Measurements from ENCODE around the gene MGAT4A.

MGAT4A gene

DNA sequence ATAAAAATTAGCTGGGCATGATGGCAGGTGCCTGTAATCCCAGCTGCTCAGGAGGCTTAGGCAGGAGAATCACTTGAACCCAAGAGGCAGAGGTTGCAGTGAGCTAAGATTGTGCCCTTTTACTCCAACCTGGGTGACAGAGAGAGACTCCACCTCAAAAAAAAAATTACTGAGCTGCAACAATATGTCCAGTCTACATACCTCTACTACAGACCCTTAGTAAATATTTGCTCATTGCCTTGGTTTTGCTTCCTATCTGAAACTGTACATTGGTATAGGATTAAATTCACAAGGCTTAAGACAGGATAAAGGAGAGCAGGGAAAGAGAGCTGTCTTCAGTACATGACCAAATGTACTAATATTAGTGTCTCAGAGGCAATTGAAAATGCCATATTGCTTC is 8.1 kb upstream of the MGAT4A start:
- no peak for DNase-seq
- TF ChIP-seq, protein P1, sequence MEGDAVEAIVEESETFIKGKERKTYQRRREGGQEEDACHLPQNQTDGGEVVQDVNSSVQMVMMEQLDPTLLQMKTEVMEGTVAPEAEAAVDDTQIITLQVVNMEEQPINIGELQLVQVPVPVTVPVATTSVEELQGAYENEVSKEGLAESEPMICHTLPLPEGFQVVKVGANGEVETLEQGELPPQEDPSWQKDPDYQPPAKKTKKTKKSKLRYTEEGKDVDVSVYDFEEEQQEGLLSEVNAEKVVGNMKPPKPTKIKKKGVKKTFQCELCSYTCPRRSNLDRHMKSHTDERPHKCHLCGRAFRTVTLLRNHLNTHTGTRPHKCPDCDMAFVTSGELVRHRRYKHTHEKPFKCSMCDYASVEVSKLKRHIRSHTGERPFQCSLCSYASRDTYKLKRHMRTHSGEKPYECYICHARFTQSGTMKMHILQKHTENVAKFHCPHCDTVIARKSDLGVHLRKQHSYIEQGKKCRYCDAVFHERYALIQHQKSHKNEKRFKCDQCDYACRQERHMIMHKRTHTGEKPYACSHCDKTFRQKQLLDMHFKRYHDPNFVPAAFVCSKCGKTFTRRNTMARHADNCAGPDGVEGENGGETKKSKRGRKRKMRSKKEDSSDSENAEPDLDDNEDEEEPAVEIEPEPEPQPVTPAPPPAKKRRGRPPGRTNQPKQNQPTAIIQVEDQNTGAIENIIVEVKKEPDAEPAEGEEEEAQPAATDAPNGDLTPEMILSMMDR (IDR thresholded peaks at IDR 0.05) = no peak
- Mint-ChIP-seq H3K27ac (no peak overlapping the region), H3K36me3 (ENCODE audit: low read depth) (no peaks in the 10 kb centered on the region), H3K4me3 (no peak overlapping the region), H3K9me3 (no peaks in the 10 kb centered on the region), H3K4me1 (no peaks in the 10 kb centered on the region), H3K27me3 (ENCODE audit: low read depth, poor library complexity) (peaks cover 10% of the 10 kb centered on the region)

DNA sequence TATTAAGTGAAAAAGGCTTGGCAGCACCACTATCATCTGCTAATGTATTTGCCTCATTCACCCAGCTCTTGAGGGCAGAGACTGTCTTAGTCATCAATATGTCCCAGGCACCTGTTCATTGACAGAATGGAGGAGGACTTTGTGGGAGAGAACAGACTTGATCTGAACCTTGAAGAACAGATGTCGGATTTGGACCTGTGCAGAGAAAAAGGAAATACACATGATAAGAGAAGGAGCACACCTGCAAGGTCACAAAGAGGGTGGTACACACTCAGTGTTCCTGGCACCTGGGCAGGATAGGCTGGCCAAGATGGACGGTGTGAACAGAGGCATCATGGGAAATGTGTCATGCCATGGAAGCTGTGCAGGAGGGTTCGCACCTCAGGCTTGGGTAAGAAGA is 7.4 kb upstream of the MGAT4A start:
- Mint-ChIP-seq H3K27me3 (ENCODE audit: low read depth, poor library complexity) (peaks cover 17% of the 10 kb centered on the region), H3K9me3 (no peaks in the 10 kb centered on the region), H3K27ac (no peak overlapping the region), H3K4me1 (no peaks in the 10 kb centered on the region), H3K4me3 (no peak overlapping the region), H3K36me3 (ENCODE audit: low read depth) (no peaks in the 10 kb centered on the region)
- DNase-seq = no peak
- TF ChIP-seq, protein P1 (IDR thresholded peaks at IDR 0.05) = no peak

DNA sequence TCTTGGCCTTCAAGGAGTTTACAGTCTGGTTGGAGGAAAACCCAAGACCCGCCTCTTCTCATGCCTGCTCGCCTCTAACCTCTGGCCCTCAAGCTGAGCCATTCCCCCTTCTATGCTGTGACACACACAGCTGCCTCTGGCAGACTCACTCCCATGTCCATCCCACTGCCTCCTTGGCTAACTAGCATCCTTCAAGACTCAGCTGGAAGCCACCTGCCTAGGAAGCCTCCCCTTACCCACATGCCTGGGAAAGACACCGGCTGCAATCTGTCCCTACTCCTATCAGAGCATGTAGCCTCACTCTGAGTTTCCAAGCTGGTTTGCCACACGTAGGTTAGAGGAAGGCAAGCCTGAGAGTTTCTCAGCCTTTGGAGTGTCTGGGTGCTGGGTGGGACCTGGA is 6.9 kb upstream of the MGAT4A start:
- Mint-ChIP-seq H3K4me1 (no peaks in the 10 kb centered on the region), H3K4me3 (no peak overlapping the region), H3K36me3 (ENCODE audit: low read depth) (no peaks in the 10 kb centered on the region), H3K9me3 (peaks cover 4% of the 10 kb centered on the region), H3K27ac (no peak overlapping the region), H3K27me3 (ENCODE audit: low read depth, poor library complexity) (peaks cover 19% of the 10 kb centered on the region)
- TF ChIP-seq, protein P1 (IDR thresholded peaks at IDR 0.05) = no peak
- no peak for DNase-seq

DNA sequence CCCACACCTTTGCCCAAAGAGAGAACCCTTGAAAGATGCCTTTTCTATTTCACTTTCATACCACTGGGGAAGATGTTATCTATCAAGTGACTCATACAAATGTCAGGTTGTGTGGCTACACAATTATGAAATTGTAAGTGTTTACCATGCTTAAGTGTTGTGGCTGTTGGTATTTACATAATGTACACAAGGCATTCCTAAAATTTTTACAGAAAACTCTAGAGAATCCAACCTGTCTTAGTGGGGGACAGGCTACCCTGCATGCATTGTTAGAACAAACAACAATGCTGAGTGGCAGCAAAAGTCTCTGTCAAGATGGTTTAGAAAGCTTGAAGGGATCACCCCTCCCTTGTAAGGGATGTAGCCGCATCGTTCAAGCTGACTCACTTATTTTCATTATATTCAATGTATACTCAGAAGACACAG is 5.5 kb upstream of the MGAT4A start:
- peaks cover 24% of the 10 kb centered on the region for H3K27me3 Mint-ChIP-seq (ENCODE audit: low read depth, poor library complexity)
- peaks cover 5% of the 10 kb centered on the region for H3K36me3 Mint-ChIP-seq (ENCODE audit: low read depth)
- TF ChIP-seq, protein P1 (IDR thresholded peaks at IDR 0.05) = no peak
- no peak for DNase-seq
- H3K9me3 Mint-ChIP-seq = peaks cover 10% of the 10 kb centered on the region
- peaks cover 11% of the 10 kb centered on the region for H3K4me1 Mint-ChIP-seq
- H3K4me3 Mint-ChIP-seq = no peak overlapping the region
- H3K27ac Mint-ChIP-seq = no peak overlapping the region

DNA sequence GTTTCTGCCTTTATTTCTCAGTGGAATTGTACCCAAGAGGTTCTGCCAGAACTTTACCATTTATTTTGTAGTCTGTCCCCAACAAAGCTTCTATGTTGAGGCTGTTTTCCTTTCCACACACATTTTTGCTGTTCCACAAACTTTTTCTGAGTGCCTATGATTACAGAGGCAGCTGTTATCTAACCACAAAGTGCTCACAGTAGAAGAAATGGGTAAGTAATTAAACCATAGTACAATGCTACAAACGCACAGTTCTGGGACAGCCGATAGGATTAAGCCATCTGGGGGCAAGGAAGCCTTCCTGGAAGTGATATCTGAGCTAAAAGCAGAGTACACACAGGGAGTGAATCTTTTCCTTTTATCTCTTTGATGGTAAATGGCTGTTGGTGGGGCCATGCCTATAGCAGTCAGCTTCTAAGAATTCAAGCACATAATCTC is 3.9 kb upstream of the MGAT4A start:
- peaks cover 10% of the 10 kb centered on the region for H3K9me3 Mint-ChIP-seq
- TF ChIP-seq, protein P1 (IDR thresholded peaks at IDR 0.05) = no peak
- no peak for DNase-seq

DNA sequence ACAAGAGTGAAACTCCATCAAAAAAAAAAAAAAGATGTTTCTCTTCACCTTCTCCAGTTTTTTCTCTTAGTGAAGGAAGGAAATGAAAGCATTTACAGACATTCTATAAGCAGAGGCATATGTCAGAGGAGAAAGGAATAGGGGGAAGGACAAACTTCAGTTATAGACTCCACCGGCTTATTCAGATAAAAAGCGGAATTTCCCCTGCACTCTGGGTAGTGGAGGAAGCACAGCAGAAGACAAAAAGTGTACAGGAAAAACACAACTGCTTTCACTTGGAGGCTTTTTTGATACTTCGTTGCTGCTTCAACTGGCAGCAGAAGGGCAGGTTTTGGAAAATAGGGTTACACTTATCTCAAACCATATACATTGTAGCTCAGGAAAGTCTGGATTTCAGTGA is 3.2 kb upstream of the MGAT4A start:
- Mint-ChIP-seq H3K27me3 (ENCODE audit: low read depth, poor library complexity) (peaks cover 36% of the 10 kb centered on the region), H3K9me3 (peaks cover 10% of the 10 kb centered on the region), H3K36me3 (ENCODE audit: low read depth) (peaks cover 5% of the 10 kb centered on the region)

More for the DNA sequence above, 3.9 kb upstream of the MGAT4A start:
- Mint-ChIP-seq H3K36me3 (ENCODE audit: low read depth) (peaks cover 5% of the 10 kb centered on the region), H3K27ac (no peak overlapping the region), H3K27me3 (ENCODE audit: low read depth, poor library complexity) (peaks cover 29% of the 10 kb centered on the region), H3K4me1 (peaks cover 11% of the 10 kb centered on the region), H3K4me3 (no peak overlapping the region)

More for the DNA sequence above, 3.2 kb upstream of the MGAT4A start:
- Mint-ChIP-seq H3K4me1 (peaks cover 11% of the 10 kb centered on the region), H3K4me3 (no peak overlapping the region), H3K27ac (no peak overlapping the region)
- no peak for DNase-seq
- TF ChIP-seq, protein P1 (IDR thresholded peaks at IDR 0.05) = no peak
